ENCODE measurements around the gene XBP1.
"Not testable (repeated sequence)": the region's sequence is repeated elsewhere in the genome, so short reads cannot be mapped to it uniquely, and the experiment has no call there.

The XBP1 gene

GRCh38 chr22:28754512-28754911 lies 45.9 kb downstream of the XBP1 start:
- DNase-seq (ENCODE audit: extremely low read depth in 1 of 2, low read depth in 1 of 2) = not testable (repeated sequence)

- DNase-seq (ENCODE audit: extremely low read depth in 1 of 2, low read depth in 1 of 2) = no peak
These were observed 49.9 kb downstream of the XBP1 start for GRCh38 chr22:28750471-28750881.

Data from stimulated activated CD8-positive, alpha-beta memory T cell treated with anti-CD3 and anti-CD28 coated beads, Interleukin-7, amount 100 ng/mL, for 48 hours (primary cell).